ENCODE results near the gene DOCK4.

GRCh38 chr7:112080978-112081377 lies 125.2 kb downstream of the DOCK4 start:
- TF ChIP-seq POLR2A (IDR thresholded peaks at IDR 0.05) (no peak), CTCF (IDR thresholded peaks at IDR 0.05) (no peak)
